ENCODE data around the gene RAG2.

DNA sequence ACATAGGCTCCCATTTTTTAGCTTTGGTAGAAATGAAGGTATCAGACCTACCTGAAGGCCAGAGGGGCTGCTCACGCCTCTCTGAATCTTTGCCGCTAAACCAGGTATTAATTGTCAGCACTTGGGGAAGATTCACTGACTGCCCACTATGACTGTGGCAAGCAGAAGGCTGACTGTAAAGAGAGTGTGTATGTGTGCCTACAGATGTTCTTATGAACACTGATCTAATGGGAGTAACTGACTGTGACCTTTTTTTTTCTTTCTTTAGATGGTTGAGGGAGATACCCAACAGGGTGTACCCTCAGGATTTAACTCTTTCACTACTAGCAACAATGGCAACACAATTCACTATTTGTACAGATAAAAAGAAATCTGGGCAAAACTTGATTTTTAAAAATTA, at the start of gene RAG2:
- TF ChIP-seq, protein P1, sequence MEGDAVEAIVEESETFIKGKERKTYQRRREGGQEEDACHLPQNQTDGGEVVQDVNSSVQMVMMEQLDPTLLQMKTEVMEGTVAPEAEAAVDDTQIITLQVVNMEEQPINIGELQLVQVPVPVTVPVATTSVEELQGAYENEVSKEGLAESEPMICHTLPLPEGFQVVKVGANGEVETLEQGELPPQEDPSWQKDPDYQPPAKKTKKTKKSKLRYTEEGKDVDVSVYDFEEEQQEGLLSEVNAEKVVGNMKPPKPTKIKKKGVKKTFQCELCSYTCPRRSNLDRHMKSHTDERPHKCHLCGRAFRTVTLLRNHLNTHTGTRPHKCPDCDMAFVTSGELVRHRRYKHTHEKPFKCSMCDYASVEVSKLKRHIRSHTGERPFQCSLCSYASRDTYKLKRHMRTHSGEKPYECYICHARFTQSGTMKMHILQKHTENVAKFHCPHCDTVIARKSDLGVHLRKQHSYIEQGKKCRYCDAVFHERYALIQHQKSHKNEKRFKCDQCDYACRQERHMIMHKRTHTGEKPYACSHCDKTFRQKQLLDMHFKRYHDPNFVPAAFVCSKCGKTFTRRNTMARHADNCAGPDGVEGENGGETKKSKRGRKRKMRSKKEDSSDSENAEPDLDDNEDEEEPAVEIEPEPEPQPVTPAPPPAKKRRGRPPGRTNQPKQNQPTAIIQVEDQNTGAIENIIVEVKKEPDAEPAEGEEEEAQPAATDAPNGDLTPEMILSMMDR (IDR thresholded peaks at IDR 0.05) = no peak
- TF ChIP-seq TCF7L2 (IDR thresholded peaks at IDR 0.05; ENCODE audit: low read depth, low read length) (no peak), SIN3A (IDR thresholded peaks at IDR 0.05; ENCODE audit: borderline replicate concordance, insufficient read depth, low read depth, low read length) (no peak), POLR2AphosphoS5 (IDR thresholded peaks at IDR 0.05; ENCODE audit: low read depth, low read length) (no peak)
